ENCODE results near the gene FKBP8.
A peak's percentile ranks its signal among the peaks of the same experiment; 100 is the strongest.

The FKBP8 gene

DNA sequence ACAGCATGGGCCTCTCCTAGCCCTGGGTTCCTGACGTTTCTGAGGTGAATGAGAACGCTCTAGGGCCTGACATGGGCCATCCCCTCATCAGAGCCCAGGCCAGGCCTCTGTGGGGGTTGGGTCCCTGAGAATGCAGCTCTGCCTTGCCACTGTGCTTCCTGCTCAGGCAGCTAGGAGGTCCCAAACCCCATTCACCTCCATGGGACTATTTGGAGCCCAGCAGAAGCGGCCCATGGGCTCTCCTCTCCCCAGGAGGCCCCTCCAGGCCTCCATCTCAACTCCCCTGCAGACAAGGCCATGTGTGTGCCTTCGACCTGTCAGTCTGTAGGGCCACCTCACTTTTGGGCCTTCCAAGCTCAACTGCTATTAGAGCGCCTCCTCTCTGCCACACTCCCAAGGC lies 58.4 kb downstream of the FKBP8 start:
- DNase-seq (ENCODE audit: low read depth), result no peak
- no peak overlapping the region for H3K4me3 ChIP-seq (ENCODE audit: control insufficient read depth, low read depth, low read length)
- TF ChIP-seq CTCF (IDR thresholded peaks at IDR 0.05; ENCODE audit: control insufficient read depth, insufficient read depth, low read depth, low read length, missing control alignments), result peak; percentile 7

DNA sequence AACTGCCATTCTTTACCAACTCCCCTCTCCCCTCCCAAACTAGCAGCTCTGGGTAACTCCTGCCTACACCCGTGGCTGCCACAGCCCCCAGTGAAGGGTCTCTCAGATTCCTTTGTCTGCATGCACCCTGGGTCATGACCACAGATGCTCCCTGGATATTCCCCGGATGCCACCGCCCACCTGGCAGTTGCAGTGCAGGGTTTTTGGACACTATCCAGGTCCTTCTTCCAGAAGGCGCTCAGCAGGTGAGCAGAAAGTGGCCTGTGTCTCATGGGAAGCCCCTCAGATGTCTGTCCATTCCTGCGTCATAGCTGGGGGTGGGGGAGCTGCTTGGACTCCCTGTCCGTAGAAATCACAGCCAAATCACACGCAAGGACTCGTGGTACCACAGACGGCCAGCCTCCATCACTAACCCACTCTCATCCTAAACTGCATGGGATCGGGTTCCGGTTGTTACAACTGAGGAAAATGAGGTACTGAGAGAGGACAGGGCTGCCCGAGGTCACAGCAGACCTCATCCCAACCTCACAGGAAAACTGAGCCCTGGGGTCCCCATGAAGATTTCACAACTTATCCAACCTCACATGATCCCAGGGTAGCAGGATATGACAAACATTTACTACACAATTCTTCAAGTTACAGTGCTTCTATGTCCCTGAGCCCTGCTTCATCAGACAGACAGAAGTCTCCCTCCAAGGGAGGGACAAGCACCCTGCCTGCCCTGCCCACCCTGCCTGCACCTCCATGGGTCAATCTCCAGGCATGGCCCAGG lies 60.1 kb downstream of the FKBP8 start:
- no peak overlapping the region for H3K4me3 ChIP-seq (ENCODE audit: control insufficient read depth, low read depth, low read length)
- TF ChIP-seq CTCF (IDR thresholded peaks at IDR 0.05; ENCODE audit: control insufficient read depth, insufficient read depth, low read depth, low read length, missing control alignments), result no peak
- DNase-seq (ENCODE audit: low read depth), result no peak
